CD4-positive, alpha-beta T cell (primary cell): Measurements from ENCODE around the gene CD8B2. TPM values are rescaled to one million over a fixed set of nuclear protein-coding genes. Genes with fewer than 3 reads are reported as not detected.
A peak's percentile ranks its signal among the peaks of the same experiment; 100 is the strongest.

Experiments
- ATAC-seq: fragments of 200-7000 bp; cut with Tn5 transposase; one replicate; pipeline ENCODE4 v1.10.0; 2022; ENCODE audit warnings: mild to moderate bottlenecking; ENCODE audit not compliant: poor library complexity
- CTCF ChIA-PET: fragments of 350-600 bp; sonication (Branson Sonifier 250); formaldehyde crosslinking; loops from one replicate; lab custom pipeline; 2021; ENCODE audit warnings: antibody characterized with exemption, inconsistent platforms; lab: Charles Lee
- POLR2A ChIA-PET: fragments of 350-600 bp; sonication (Branson Sonifier 250); formaldehyde crosslinking; loops from one replicate; lab custom pipeline; 2021; ENCODE audit warnings: antibody characterized with exemption, inconsistent platforms; lab: Charles Lee
- DNase-seq, 14 experiments: peaks; one replicate each; pipeline ENCODE4 v3.0.0-alpha.2; 2013 to 2020; ENCODE audit warnings: mixed read lengths in 2 of 14
- H3K27ac ChIP-seq, 2 donors: one replicate each; pipeline versions ENCODE4 v1.5.1 to v1.7.0; 2013; ENCODE audit warnings: low read length in 2 of 2, low read depth in 1 of 2, mild to moderate bottlenecking in 1 of 2
- H3K27me3 ChIP-seq, 2 experiments: 1 replicate in 1 of 2; 2 replicates in 1 of 2; pipeline versions ENCODE4 v1.6.1 to v1.7.0; 2013; ENCODE audit warnings: low read length in 2 of 2, control low read depth in 1 of 2, mild to moderate bottlenecking in 1 of 2, moderate library complexity in 1 of 2; ENCODE audit not compliant: insufficient read depth in 2 of 2, control insufficient read depth in 1 of 2
- H3K36me3 ChIP-seq: one replicate; pipeline ENCODE4 v1.6.1; 2013; ENCODE audit warnings: low read length, control low read depth; ENCODE audit not compliant: insufficient read depth
- H3K4me1 ChIP-seq: one replicate; pipeline ENCODE4 v1.6.1; 2013; ENCODE audit warnings: low read length, control low read depth; ENCODE audit not compliant: insufficient read depth
- H3K4me3 ChIP-seq: one replicate; pipeline ENCODE4 v1.5.1; 2013; ENCODE audit warnings: mild to moderate bottlenecking, low read length, moderate library complexity
- H3K9me3 ChIP-seq, 2 experiments: 1 replicate in 1 of 2; 2 replicates in 1 of 2; pipeline versions ENCODE4 v1.6.1 to v1.7.0; 2013; ENCODE audit warnings: low read length in 2 of 2, mild to moderate bottlenecking in 2 of 2, control low read depth in 1 of 2, moderate library complexity in 1 of 2; ENCODE audit not compliant: control insufficient read depth in 1 of 2, insufficient read depth in 1 of 2
- H3K27ac Mint-ChIP-seq: one replicate; pipeline ENCODE4 v1.8.0; 2020; ENCODE audit warnings: mixed read lengths
- H3K27me3 Mint-ChIP-seq: one replicate; pipeline ENCODE4 v1.8.0; 2021; ENCODE audit warnings: mixed read lengths
- H3K36me3 Mint-ChIP-seq: one replicate; pipeline ENCODE4 v1.8.0; 2021; ENCODE audit warnings: low read depth, mixed read lengths
- H3K4me1 Mint-ChIP-seq: one replicate; pipeline ENCODE4 v1.8.0; 2021; ENCODE audit warnings: low read depth, mixed read lengths
- H3K4me3 Mint-ChIP-seq: one replicate; pipeline ENCODE4 v1.8.0; 2020; ENCODE audit warnings: mild to moderate bottlenecking, mixed read lengths
- H3K9me3 Mint-ChIP-seq: one replicate; pipeline ENCODE4 v1.8.0; 2020; ENCODE audit warnings: mixed read lengths
- CTCF ChIP-seq: fragments of 200-600 bp; IDR thresholded peaks from one replicate; pipeline ENCODE4 v1.8.0; 2022; ENCODE audit warnings: antibody characterized with exemption, mild to moderate bottlenecking
- intact Hi-C, 2 experiments: fragments of 100-400 bp; cut with DNase I in 1 of 2; cut with micrococcal nuclease in 1 of 2; formaldehyde crosslinking; loops; one replicate each; pipeline versions ENCODE4 v1.15.1 to v1.9.0; 2023 to 2025; cut with DNase I, micrococcal nuclease
- total RNA-seq, 174 experiments: library from RNA in 2 of 174; stranded (reverse) in 2 of 174; gene quantifications; one replicate each; pipeline ENCODE4 v1.2.3 and lab custom pipeline; 2021 to 2026

Gene CD8B2
- total RNA-seq, 2 experiments from 2014 or later, result 0.14 TPM; not detected in 1

- intact Hi-C loops, result loop anchor here (2.0 to 10.0 kb wide), 3 partner anchors 38 to 760 kb away; no protein-coding TSS in a partner anchor
- no peak overlapping the region for H3K4me3 ChIP-seq
- ChIA-PET POLR2A (no interaction called here), CTCF (no interaction called here)
- no peak for TF ChIP-seq CTCF
- no peak overlapping the region for H3K27ac Mint-ChIP-seq
- peaks cover 6% of the 10 kb centered on the region for H3K4me1 ChIP-seq
- peaks cover 15 to 26% of the 10 kb centered on the region in 2 experiments for H3K27me3 ChIP-seq
- H3K36me3 Mint-ChIP-seq, result no peaks in the 10 kb centered on the region
- H3K27me3 Mint-ChIP-seq, result peaks cover 37% of the 10 kb centered on the region
- no peak for ATAC-seq
- no peaks in the 10 kb centered on the region for H3K9me3 ChIP-seq
- no peak overlapping the region for H3K4me3 Mint-ChIP-seq
- H3K4me1 Mint-ChIP-seq, result peaks cover 5% of the 10 kb centered on the region
- H3K27ac ChIP-seq, result no peak overlapping the region
- no peaks in the 10 kb centered on the region for H3K9me3 Mint-ChIP-seq
- no peaks in the 10 kb centered on the region for H3K36me3 ChIP-seq
- no peak for DNase-seq
Measured at GRCh38 chr2:106545007-106545406, 57.8 kb downstream of the CD8B2 start.

GRCh38 chr2:106546391-106546990, 59.3 kb downstream of the CD8B2 start:
- H3K27ac Mint-ChIP-seq, result no peak overlapping the region
- H3K27me3 Mint-ChIP-seq, result peaks cover 37% of the 10 kb centered on the region
- no peak overlapping the region for H3K4me3 Mint-ChIP-seq
- no peak for TF ChIP-seq CTCF
- H3K36me3 Mint-ChIP-seq, result no peaks in the 10 kb centered on the region
- no peak for ATAC-seq
- peaks cover 6% of the 10 kb centered on the region for H3K4me1 ChIP-seq
- DNase-seq, result peak in 1 of 14 experiments; percentile 7
- POLR2A ChIA-PET, result no interaction called here
- CTCF ChIA-PET, result interaction anchor here (1.2 kb wide), 1 partner anchor 36 kb away, joined by 3 read pairs; no protein-coding TSS in a partner anchor
- H3K27ac ChIP-seq, result no peak overlapping the region
- peaks cover 15 to 26% of the 10 kb centered on the region in 2 experiments for H3K27me3 ChIP-seq
- intact Hi-C loops, result loop anchor here in 1 of 2 experiments (10.0 kb wide), 1 partner anchor 762 kb away; no protein-coding TSS in a partner anchor
- H3K9me3 ChIP-seq, result no peaks in the 10 kb centered on the region
- H3K4me3 ChIP-seq, result no peak overlapping the region
- no peaks in the 10 kb centered on the region for H3K9me3 Mint-ChIP-seq
- H3K4me1 Mint-ChIP-seq, result peaks cover 5% of the 10 kb centered on the region
- H3K36me3 ChIP-seq, result no peaks in the 10 kb centered on the region

- Histone ChIP-seq H3K36me3 (no peaks in the 10 kb centered on the region), H3K9me3 (no peaks in the 10 kb centered on the region), H3K4me1 (peaks cover 6% of the 10 kb centered on the region), H3K4me3 (no peak overlapping the region), H3K27ac (no peak overlapping the region), H3K27me3 (peaks cover 15 to 22% of the 10 kb centered on the region in 2 experiments)
- TF ChIP-seq CTCF, result no peak
- Mint-ChIP-seq H3K9me3 (no peaks in the 10 kb centered on the region), H3K27me3 (peaks cover 37% of the 10 kb centered on the region), H3K4me3 (no peak overlapping the region), H3K36me3 (no peaks in the 10 kb centered on the region), H3K27ac (no peak overlapping the region), H3K4me1 (peaks cover 5% of the 10 kb centered on the region)
- ChIA-PET POLR2A (no interaction called here), CTCF (no interaction called here)
- ATAC-seq (no peak), DNase-seq (no peak)
- intact Hi-C loops, result loop anchor here in 1 of 2 experiments (10.0 kb wide), 1 partner anchor 763 kb away; no protein-coding TSS in a partner anchor
Measured at GRCh38 chr2:106547164-106547903, 60.2 kb downstream of the CD8B2 start.
